ENCODE results near the gene DTD1. TPM values are rescaled to one million over a fixed set of nuclear protein-coding genes. Genes with fewer than 3 reads are reported as not detected.

The DTD1 gene
- total RNA-seq, 1 donor from 2014 or later, result 22.2 TPM

GRCh38 chr20:18654448-18654773, 66.6 kb downstream of the DTD1 start:
- H3K4me1 Mint-ChIP-seq (ENCODE audit: low read depth), result peaks cover 3% of the 10 kb centered on the region
- TF ChIP-seq CTCF (IDR thresholded peaks at IDR 0.05), result no peak
- H3K9me3 Mint-ChIP-seq (ENCODE audit: low read depth), result no peaks in the 10 kb centered on the region

GRCh38 chr20:18657575-18657974, 69.7 kb downstream of the DTD1 start:
- DNase-seq (ENCODE audit: low spot score), result no peak
- Mint-ChIP-seq H3K4me3 (ENCODE audit: unreplicated experiment) (no peak overlapping the region), H3K27ac (ENCODE audit: unreplicated experiment) (no peak overlapping the region)

More at GRCh38 chr20:18654448-18654773, 66.6 kb downstream of the DTD1 start:
- Mint-ChIP-seq H3K4me3 (ENCODE audit: unreplicated experiment) (no peak overlapping the region), H3K36me3 (ENCODE audit: low read depth) (peaks cover 2% of the 10 kb centered on the region), H3K27ac (ENCODE audit: unreplicated experiment) (no peak overlapping the region), H3K27me3 (ENCODE audit: low read depth) (no peaks in the 10 kb centered on the region)
- no peak for DNase-seq (ENCODE audit: low spot score)

GRCh38 chr20:18662279-18663040, 74.6 kb downstream of the DTD1 start:
- H3K9me3 Mint-ChIP-seq (ENCODE audit: low read depth), result no peaks in the 10 kb centered on the region
- peaks cover 2% of the 10 kb centered on the region for H3K36me3 Mint-ChIP-seq (ENCODE audit: low read depth)
- H3K4me3 Mint-ChIP-seq (ENCODE audit: unreplicated experiment), result no peak overlapping the region
- TF ChIP-seq CTCF (IDR thresholded peaks at IDR 0.05), result no peak
- no peak overlapping the region for H3K27ac Mint-ChIP-seq (ENCODE audit: unreplicated experiment)
- no peaks in the 10 kb centered on the region for H3K27me3 Mint-ChIP-seq (ENCODE audit: low read depth)
- peaks cover 9% of the 10 kb centered on the region for H3K4me1 Mint-ChIP-seq (ENCODE audit: low read depth)
- DNase-seq (ENCODE audit: low spot score), result no peak

More at GRCh38 chr20:18657575-18657974, 69.7 kb downstream of the DTD1 start:
- Mint-ChIP-seq H3K4me1 (ENCODE audit: low read depth) (no peaks in the 10 kb centered on the region), H3K36me3 (ENCODE audit: low read depth) (peaks cover 2% of the 10 kb centered on the region), H3K27me3 (ENCODE audit: low read depth) (no peaks in the 10 kb centered on the region), H3K9me3 (ENCODE audit: low read depth) (no peaks in the 10 kb centered on the region)
- no peak for TF ChIP-seq CTCF (IDR thresholded peaks at IDR 0.05)

- H3K4me1 Mint-ChIP-seq (ENCODE audit: low read depth), result peaks cover 9% of the 10 kb centered on the region
- TF ChIP-seq CTCF (IDR thresholded peaks at IDR 0.05), result no peak
- H3K27ac Mint-ChIP-seq (ENCODE audit: unreplicated experiment), result no peak overlapping the region
- no peaks in the 10 kb centered on the region for H3K36me3 Mint-ChIP-seq (ENCODE audit: low read depth)
- no peaks in the 10 kb centered on the region for H3K9me3 Mint-ChIP-seq (ENCODE audit: low read depth)
- H3K27me3 Mint-ChIP-seq (ENCODE audit: low read depth), result no peaks in the 10 kb centered on the region
- H3K4me3 Mint-ChIP-seq (ENCODE audit: unreplicated experiment), result no peak overlapping the region
- no peak for DNase-seq (ENCODE audit: low spot score)
These were observed 76.1 kb downstream of the DTD1 start for GRCh38 chr20:18663932-18664331.

GRCh38 chr20:18665135-18665534, 77.3 kb downstream of the DTD1 start:
- H3K27me3 Mint-ChIP-seq (ENCODE audit: low read depth), result no peaks in the 10 kb centered on the region

More at GRCh38 chr20:18665135-18665534, 77.3 kb downstream of the DTD1 start:
- TF ChIP-seq CTCF (IDR thresholded peaks at IDR 0.05), result no peak
- Mint-ChIP-seq H3K27ac (ENCODE audit: unreplicated experiment) (no peak overlapping the region), H3K36me3 (ENCODE audit: low read depth) (no peaks in the 10 kb centered on the region), H3K9me3 (ENCODE audit: low read depth) (no peaks in the 10 kb centered on the region), H3K4me3 (ENCODE audit: unreplicated experiment) (no peak overlapping the region), H3K4me1 (ENCODE audit: low read depth) (peaks cover 9% of the 10 kb centered on the region)
- no peak for DNase-seq (ENCODE audit: low spot score)

All from chondrocyte (in vitro differentiated cells).